Measurements from ENCODE around the gene RAMP3. TPM values are rescaled to one million over a fixed set of nuclear protein-coding genes. Genes with fewer than 3 reads are reported as not detected.
"Not testable (repeated sequence)": the region's sequence is repeated elsewhere in the genome, so short reads cannot be mapped to it uniquely, and the experiment has no call there.

The RAMP3 gene
- total RNA-seq, 4 donors from 2014 or later: 9.6 to 39.3 (median 33.2) TPM

DNA sequence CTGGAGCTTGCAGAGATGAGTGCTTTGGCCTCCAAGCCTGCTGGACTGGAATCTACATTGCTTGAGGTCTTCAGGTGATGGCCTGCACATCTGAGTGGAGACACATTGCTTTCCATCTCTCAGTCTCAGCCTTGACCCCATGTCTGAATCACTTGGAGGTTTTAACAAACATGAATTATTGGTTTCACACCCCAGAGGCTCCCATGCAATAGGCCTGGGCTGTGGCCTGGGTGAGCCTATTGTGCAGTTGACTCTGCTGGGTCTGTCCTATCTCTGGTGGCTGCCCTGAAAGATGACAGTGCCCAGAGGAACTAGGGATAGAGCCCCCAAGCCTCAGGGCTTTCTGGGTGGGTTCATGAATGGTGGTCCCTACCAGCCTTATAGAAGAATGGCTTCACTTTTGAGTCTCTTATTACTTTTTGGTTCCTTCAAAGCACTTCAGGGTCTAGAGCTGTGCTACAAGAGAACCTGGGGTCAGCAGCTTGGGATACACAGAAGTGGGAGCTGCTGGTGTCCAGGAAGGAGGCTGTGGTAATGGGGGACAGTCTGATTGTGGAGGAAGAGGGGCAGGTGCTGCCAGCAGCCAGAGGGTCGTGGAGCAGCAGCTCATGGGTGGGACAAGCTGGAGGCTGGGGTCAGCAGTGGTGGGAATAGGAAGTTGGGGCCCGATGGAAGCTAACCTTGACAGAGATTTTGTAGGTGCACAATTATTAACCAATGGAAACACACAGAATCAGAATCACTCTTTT lies 5.5 kb downstream of the RAMP3 start:
- in situ Hi-C loops (cut with MboI; ENCODE audit: low sequenced_read_pairs in 4 of 4) (loop anchor here (25.0 kb wide), 1 partner anchor 699 kb away; the partner anchor contains the start of gene CCDC201 (in 4 of the 4)), intact Hi-C loops (cut with DNase I; ENCODE audit: low total_unique reads) (no loop called here)
- H3K9me3 ChIP-seq: no peaks in the 10 kb centered on the region
- H3K36me3 ChIP-seq: no peaks in the 10 kb centered on the region
- H3K27ac ChIP-seq: no peak overlapping the region
- no peak for TF ChIP-seq POLR2A (IDR thresholded peaks at IDR 0.05)
- TF ChIP-seq, protein P1, sequence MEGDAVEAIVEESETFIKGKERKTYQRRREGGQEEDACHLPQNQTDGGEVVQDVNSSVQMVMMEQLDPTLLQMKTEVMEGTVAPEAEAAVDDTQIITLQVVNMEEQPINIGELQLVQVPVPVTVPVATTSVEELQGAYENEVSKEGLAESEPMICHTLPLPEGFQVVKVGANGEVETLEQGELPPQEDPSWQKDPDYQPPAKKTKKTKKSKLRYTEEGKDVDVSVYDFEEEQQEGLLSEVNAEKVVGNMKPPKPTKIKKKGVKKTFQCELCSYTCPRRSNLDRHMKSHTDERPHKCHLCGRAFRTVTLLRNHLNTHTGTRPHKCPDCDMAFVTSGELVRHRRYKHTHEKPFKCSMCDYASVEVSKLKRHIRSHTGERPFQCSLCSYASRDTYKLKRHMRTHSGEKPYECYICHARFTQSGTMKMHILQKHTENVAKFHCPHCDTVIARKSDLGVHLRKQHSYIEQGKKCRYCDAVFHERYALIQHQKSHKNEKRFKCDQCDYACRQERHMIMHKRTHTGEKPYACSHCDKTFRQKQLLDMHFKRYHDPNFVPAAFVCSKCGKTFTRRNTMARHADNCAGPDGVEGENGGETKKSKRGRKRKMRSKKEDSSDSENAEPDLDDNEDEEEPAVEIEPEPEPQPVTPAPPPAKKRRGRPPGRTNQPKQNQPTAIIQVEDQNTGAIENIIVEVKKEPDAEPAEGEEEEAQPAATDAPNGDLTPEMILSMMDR (IDR thresholded peaks at IDR 0.05 in 4 of 5, conservative IDR thresholded peaks at IDR 0.05 in 1 of 5): no peak
- H3K27me3 ChIP-seq: peaks cover under 1 to 3% (median 1%) of the 10 kb centered on the region in 3 donors
- H3K4me1 ChIP-seq: no peaks in the 10 kb centered on the region
- DNase-seq (no peak), ATAC-seq (no peak)
- no peak overlapping the region for H3K4me3 ChIP-seq

DNA sequence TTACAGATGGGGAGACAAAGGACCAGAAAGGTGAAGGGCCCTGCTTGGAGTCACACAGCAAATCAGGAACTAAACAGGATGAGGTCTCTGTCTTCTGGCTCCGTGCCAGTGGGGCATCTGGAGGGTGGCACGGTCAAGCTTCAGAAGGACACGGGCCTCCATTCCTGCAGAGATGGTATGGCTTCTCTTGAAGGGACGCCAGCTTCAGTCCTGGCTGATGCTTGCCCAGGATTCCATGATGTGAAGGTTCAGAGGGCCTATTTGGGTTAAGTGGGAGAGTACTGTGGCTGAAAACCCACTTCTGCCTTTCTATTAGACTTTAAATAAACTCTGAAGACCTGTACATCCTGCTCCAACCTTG lies 6.1 kb downstream of the RAMP3 start:
- Histone ChIP-seq H3K27ac (no peak overlapping the region), H3K4me1 (no peaks in the 10 kb centered on the region), H3K9me3 (no peaks in the 10 kb centered on the region), H3K36me3 (no peaks in the 10 kb centered on the region), H3K4me3 (no peak overlapping the region), H3K27me3 (no peaks in the 10 kb centered on the region)
- intact Hi-C loops (cut with DNase I; ENCODE audit: low total_unique reads): no loop called here
- DNase-seq: no peak
- TF ChIP-seq, protein P1 (IDR thresholded peaks at IDR 0.05 in 4 of 5, conservative IDR thresholded peaks at IDR 0.05 in 1 of 5): no peak
- TF ChIP-seq POLR2A (IDR thresholded peaks at IDR 0.05): no peak
- in situ Hi-C loops (cut with MboI; ENCODE audit: low sequenced_read_pairs in 4 of 4): loop anchor here (25.0 kb wide), 1 partner anchor 699 kb away; the partner anchor contains the start of gene CCDC201 (in 4 of the 4)
- ATAC-seq: no peak

DNA sequence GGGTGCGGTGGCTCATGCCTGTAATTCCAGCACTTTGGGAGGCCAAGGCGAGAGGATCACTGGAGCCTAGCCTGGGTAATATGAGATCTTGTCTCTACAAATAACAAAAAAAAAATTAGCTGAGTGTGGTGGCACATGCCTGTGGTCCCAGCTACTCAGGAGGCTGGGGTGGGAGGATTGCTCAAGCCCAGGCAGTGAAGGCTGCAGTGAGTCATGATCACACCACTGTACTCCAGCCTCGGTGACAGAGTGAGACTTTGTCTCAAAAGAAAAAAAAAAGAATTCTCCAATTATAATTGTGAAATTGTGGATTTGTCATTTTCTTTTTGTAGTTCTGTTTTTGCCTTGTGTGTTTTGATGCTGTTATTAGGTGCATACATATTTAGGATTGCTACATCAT lies 6.7 kb downstream of the RAMP3 start:
- in situ Hi-C loops (cut with MboI; ENCODE audit: low sequenced_read_pairs in 4 of 4): loop anchor here (25.0 kb wide), 1 partner anchor 698 kb away; the partner anchor contains the start of gene CCDC201 (in 4 of the 4)
- H3K9me3 ChIP-seq; DNase-seq; H3K27ac ChIP-seq; ATAC-seq; H3K36me3 ChIP-seq; intact Hi-C loops (cut with DNase I; ENCODE audit: low total_unique reads); H3K4me3 ChIP-seq; H3K27me3 ChIP-seq; H3K4me1 ChIP-seq: not testable (repeated sequence)

DNA sequence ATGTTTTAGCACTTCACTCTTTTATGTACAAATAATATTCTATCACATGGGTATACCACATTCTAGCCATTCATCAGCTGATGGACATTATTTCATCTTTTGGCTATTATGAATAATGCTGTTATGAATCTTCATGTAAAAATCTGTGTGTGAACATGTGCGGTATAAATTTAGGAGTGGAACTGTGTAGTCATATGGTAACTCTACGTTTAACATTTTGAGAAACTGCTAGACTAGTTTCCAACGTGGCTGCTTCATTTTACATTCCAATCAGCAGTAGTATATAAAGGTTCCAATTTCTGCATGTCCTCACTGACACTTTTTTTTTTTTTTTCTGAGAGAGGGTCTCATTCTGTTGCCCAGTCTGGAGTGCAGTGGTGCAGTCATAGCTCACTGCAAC lies 8.3 kb downstream of the RAMP3 start:
- ATAC-seq: no peak
- intact Hi-C loops (cut with DNase I; ENCODE audit: low total_unique reads): no loop called here
- no peaks in the 10 kb centered on the region for H3K4me1 ChIP-seq

DNA sequence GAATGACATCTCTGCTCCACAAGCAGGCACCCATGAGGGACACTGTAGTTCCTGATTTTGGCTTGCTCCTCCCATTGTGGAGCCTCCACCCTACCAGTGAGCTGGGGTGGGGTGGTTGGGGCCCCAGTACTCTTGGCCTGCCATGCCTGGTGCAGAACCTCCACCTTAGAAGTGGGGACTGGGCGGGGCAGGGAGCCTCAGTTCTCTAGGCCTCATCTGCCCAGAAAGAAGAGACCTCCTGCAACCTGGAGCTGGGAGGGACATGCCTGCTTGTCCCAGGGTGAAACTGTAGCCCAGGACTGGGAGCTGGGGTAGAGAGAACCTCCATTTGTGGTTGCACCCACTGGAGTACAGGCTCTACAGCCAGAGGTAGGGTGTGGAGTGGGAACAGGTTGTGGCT lies 14.4 kb downstream of the RAMP3 start:
- Histone ChIP-seq H3K9me3 (no peaks in the 10 kb centered on the region), H3K4me1 (no peaks in the 10 kb centered on the region), H3K36me3 (no peaks in the 10 kb centered on the region), H3K4me3 (no peak overlapping the region), H3K27ac (no peak overlapping the region), H3K27me3 (no peaks in the 10 kb centered on the region)
- in situ Hi-C loops (cut with MboI; ENCODE audit: low sequenced_read_pairs in 4 of 4): loop anchor here (25.0 kb wide), 1 partner anchor 690 kb away; the partner anchor contains the start of gene CCDC201 (in 4 of the 4)
- TF ChIP-seq, protein P1 (IDR thresholded peaks at IDR 0.05 in 4 of 5, conservative IDR thresholded peaks at IDR 0.05 in 1 of 5): no peak
- TF ChIP-seq POLR2A (IDR thresholded peaks at IDR 0.05): no peak
- DNase-seq (no peak), ATAC-seq (no peak)
- intact Hi-C loops (cut with DNase I; ENCODE audit: low total_unique reads): no loop called here

More for the DNA sequence above, 8.3 kb downstream of the RAMP3 start:
- no peak for TF ChIP-seq POLR2A (IDR thresholded peaks at IDR 0.05)
- TF ChIP-seq, protein P1 (IDR thresholded peaks at IDR 0.05 in 4 of 5, conservative IDR thresholded peaks at IDR 0.05 in 1 of 5): no peak
- no peak overlapping the region for H3K4me3 ChIP-seq
- no peak for DNase-seq
- no peaks in the 10 kb centered on the region for H3K36me3 ChIP-seq
- no peaks in the 10 kb centered on the region for H3K27me3 ChIP-seq
- H3K27ac ChIP-seq: no peak overlapping the region
- no peaks in the 10 kb centered on the region for H3K9me3 ChIP-seq
- in situ Hi-C loops (cut with MboI; ENCODE audit: low sequenced_read_pairs in 4 of 4): loop anchor here (25.0 kb wide), 1 partner anchor 696 kb away; the partner anchor contains the start of gene CCDC201 (in 4 of the 4)
